Parietal lobe (tissue), 1 donor: ENCODE results near the gene RASSF4. TPM values are rescaled to one million over a fixed set of nuclear protein-coding genes. Genes with fewer than 3 reads are reported as not detected.

ENCODE experiments used
- total RNA-seq: library from RNA; depleted of rRNA; stranded (reverse); fragments of >200 nt; gene quantifications from one replicate; pipeline ENCODE4 v1.2.3, GENCODE V29; 2014

The RASSF4 gene
- total RNA-seq, result 13.1 TPM

DNA sequence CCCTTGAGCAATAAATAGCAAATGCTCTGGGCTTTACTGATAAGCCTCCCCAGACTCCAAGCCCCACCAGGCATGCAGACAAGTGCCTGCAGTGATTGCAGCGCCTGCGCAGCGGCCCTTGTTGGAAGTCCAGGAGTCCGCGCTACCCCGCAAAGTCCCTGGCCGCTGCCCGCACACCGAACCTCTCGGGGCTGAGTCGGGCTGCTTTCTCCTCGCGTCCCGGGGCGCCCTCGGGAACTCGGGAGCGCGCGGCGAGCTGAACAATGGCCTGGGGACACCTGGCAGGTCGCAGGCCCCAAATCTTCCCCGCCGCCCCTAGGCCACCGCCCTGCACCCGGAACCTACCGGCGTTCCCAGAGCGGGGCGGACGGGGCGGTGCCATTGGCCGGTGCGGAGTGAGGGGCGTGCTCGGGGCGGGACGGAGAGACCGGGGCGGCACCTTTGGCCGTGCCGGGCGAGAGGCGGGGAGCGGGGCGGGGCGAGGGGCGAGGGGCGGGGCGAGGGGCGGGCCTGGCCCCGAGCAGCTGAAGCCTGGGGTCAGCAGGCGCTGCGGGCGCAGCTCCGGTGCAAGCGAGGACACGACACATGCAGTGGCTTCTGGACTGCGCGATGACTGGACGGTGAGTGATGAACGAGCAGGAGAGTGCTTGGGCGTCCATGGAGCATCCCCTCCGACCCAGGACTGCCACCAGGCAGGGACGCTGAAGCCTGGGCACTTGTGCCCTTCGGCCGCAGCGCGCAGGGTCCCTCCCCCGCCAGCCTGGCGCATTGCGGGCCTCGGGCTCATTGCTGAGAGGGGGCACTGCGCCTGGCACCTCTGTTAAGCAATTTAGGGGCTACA, at the start of gene RASSF4:
Gene RASSF4 (plus strand): TSS at position 556 of the 841 bp plus-strand sequence. CDS start 10,401 bp downstream, outside the sequence.

DNA sequence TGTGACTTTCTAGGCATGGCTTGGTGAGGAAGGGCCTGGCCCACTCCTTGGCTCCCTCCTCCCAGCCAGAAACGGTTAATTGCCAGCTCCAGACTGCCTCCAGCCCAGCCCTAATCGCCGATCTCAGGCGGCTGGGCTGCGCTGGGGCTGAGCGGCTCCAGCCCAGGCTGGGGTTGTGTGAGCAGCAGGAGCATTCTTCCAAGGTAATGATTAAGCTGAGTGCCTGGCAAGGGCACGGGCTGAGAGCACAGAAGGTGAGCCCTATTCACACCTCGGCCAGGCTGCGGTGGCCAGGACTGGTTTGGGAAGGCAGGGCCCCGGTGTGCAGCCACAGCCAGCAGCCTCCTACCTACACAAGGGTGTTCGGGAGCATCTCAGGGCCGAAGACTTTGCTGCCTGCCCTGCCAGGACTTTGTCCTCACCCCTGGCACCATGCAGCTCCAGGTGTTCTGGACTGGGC, 48.5 kb upstream of the RASSF4 start, which contains the start of gene TMEM72:
Gene TMEM72 (plus strand): TSS at position 257 of the 460 bp plus-strand sequence. CDS start 176 bp downstream, at position 433.

DNA sequence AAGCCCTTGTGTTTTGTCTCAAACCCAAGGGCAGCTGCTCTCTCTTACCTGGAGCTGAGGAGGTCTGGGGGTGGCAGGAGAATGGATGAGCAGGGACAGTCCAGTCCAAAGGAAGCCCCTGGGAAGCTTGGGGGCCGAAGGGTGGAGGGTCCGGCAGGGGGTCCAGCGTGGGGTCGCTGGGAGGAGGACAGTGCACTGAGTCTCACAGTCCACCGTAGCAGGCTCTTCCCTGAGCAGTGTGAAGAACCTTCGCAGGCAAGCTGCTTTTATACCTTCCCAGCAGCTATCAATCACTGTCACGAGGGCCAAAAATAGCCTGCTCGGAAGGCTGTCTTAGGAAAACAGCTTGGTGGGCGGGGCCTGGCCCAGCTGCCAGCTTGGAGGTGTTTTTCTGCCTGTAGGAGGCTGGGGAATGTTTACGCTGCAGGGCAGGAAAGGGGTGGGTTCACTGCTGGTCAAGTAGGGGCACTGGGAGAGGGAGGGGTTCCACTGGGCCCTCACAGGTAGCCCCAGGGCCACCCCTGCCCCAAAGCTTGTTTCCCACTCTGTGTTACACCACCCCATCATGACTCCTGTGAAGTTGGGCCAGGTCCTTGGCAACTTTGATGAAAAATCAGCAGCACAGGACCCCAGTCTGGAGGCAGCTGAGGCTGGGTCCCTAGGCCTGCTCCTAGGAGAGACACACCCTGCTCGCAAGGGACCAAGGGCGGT, 19.1 kb downstream of the RASSF4 start, which contains the start of gene DEPP1:
Gene DEPP1 (minus strand): TSS at position 240 of the 711 bp plus-strand sequence. CDS start 779 bp downstream, outside the sequence.

DNA sequence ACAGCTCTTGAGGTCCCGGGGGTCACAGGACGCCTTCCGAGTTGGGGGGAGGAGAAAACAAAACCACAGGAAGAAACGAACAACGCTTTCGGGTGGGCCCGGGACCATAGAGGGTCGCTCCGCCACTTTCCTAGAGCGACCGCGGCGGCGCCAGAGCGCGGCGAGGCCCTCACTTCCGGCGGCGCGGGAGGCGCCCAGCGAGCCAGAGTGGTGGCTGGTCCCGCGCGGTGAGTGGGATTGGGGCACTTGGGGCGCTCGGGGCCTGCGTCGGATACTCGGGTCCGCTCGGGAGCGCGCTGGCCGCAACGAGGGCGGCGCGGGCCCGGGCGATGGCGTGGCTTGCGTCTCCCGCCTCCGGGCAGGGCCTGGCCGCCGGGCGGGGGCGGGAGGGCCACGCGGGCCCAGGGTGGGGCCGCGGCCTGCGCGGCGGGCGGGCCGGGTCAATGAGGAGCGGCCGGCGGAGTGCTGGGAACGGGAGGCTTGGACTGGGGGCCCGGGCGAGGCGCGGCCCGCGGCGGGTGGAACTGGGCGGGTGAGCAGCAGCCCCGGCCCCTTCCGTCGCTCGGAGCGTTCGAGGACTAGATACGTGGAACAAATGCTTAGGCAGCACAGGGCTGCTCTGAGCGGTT, 41.3 kb downstream of the RASSF4 start, which contains the start of gene ZNF22:
Gene ZNF22 (plus strand): TSS at position 172 of the 629 bp plus-strand sequence. CDS start 2,446 bp downstream, outside the sequence.

Other genes with a start within 250 kb of the RASSF4 start
- gene TMEM72, start 48.5 kb upstream of the RASSF4 start, total RNA-seq, result not detected
- gene DEPP1, start 19.0 kb downstream of the RASSF4 start, total RNA-seq, result 5.0 TPM
- 33.8 TPM for gene ZNF22, start 41.1 kb downstream of the RASSF4 start, total RNA-seq